MM.1S (cell line): ENCODE results near the gene ZBTB22.

Experiments used
- DNase-seq: peaks from one replicate; pipeline ENCODE4 v3.0.0-alpha.2; 2015
- H2AFZ ChIP-seq: fragments of 300-600 bp; sonication (generic); 2 replicates; pipeline ENCODE4 v1.6.0; 2016; ENCODE audit warnings: antibody characterized with exemption, low read length
- H3F3A ChIP-seq: fragments of 300-600 bp; sonication (generic); 2 replicates; pipeline ENCODE4 v1.6.1; 2016; ENCODE audit warnings: mild to moderate bottlenecking, antibody characterized with exemption, low read length, moderate library complexity, mixed read lengths; ENCODE audit not compliant: insufficient read depth
- H3K27ac ChIP-seq: fragments of 300-600 bp; sonication (generic); 2 replicates; pipeline ENCODE4 v1.5.1; 2016; ENCODE audit warnings: mild to moderate bottlenecking, low read length
- H3K27me3 ChIP-seq: fragments of 300-600 bp; sonication (generic); replicated peaks from 2 replicates; pipeline ENCODE4 v1.6.0; 2016; ENCODE audit warnings: low read length; ENCODE audit not compliant: insufficient read depth
- H3K36me3 ChIP-seq: fragments of 300-600 bp; sonication (generic); replicated peaks from 2 replicates; pipeline ENCODE4 v1.6.1; 2016; ENCODE audit warnings: mild to moderate bottlenecking, low read length, mixed read lengths; ENCODE audit not compliant: insufficient read depth
- H3K4me1 ChIP-seq: fragments of 300-600 bp; sonication (generic); 2 replicates; pipeline ENCODE4 v1.6.1; 2016; ENCODE audit warnings: low read length, mixed read lengths
- H3K4me2 ChIP-seq: fragments of 300-600 bp; sonication (generic); 2 replicates; pipeline ENCODE4 v1.6.0; 2016; ENCODE audit warnings: low read depth, low read length
- H3K4me3 ChIP-seq: fragments of 300-600 bp; sonication (generic); 2 replicates; pipeline ENCODE4 v1.5.1; 2016; ENCODE audit warnings: low read length, mixed read lengths
- H3K79me2 ChIP-seq: fragments of 300-600 bp; sonication (generic); 2 replicates; pipeline ENCODE4 v1.6.1; 2016; ENCODE audit warnings: mixed run types, low read length, mixed read lengths
- H3K9ac ChIP-seq: fragments of 300-600 bp; sonication (generic); 2 replicates; pipeline ENCODE4 v1.6.1; 2016; ENCODE audit warnings: low read length, mixed read lengths
- H3K9me2 ChIP-seq: fragments of 300-600 bp; sonication (generic); replicated peaks from 2 replicates; pipeline ENCODE4 v1.6.1; 2016; ENCODE audit warnings: mild to moderate bottlenecking, low read length, mixed read lengths; ENCODE audit not compliant: insufficient read depth
- H3K9me3 ChIP-seq: fragments of 300-600 bp; sonication (generic); replicated peaks from 2 replicates; pipeline ENCODE4 v1.6.1; 2016; ENCODE audit warnings: mild to moderate bottlenecking, low read length, mixed read lengths; ENCODE audit not compliant: insufficient read depth
- H4K20me1 ChIP-seq: fragments of 300-600 bp; sonication (generic); 2 replicates; pipeline ENCODE4 v1.6.1; 2016; ENCODE audit warnings: mild to moderate bottlenecking, low read length, moderate library complexity, mixed read lengths; ENCODE audit not compliant: insufficient read depth
- CTCF ChIP-seq: fragments of 300-600 bp; sonication (generic); IDR thresholded peaks from 2 replicates; pipeline ENCODE4 v1.5.1; 2016; ENCODE audit warnings: antibody characterized with exemption, low read length, mixed read lengths
- EZH2 ChIP-seq: fragments of 300-600 bp; sonication (generic); optimal IDR thresholded peaks from 2 replicates; pipeline ENCODE3; 2017; ENCODE audit warnings: low read depth, mild to moderate bottlenecking, antibody characterized with exemption, low read length, mixed read lengths
- EZH2phosphoT487 ChIP-seq: fragments of 300-600 bp; sonication (generic); IDR thresholded peaks from 2 replicates; pipeline ENCODE4 v1.6.1; 2018; ENCODE audit warnings: antibody characterized with exemption, low read length

The ZBTB22 gene

GRCh38 chr6:33296797-33297405 is 20.6 kb downstream of the ZBTB22 start:
- Histone ChIP-seq H3K27me3 (no peaks in the 10 kb centered on the region), H3K4me3 (no peak overlapping the region), H4K20me1 (no peaks in the 10 kb centered on the region), H3K9me2 (no peaks in the 10 kb centered on the region), H3K4me2 (peak overlapping the region; percentile 56; the same call in 1 of the 2 replicates), H3K79me2 (peaks cover 14% of the 10 kb centered on the region; the same call in 1 of the 2 replicates), H2AFZ (no peak overlapping the region), H3K9me3 (no peaks in the 10 kb centered on the region), H3K9ac (peak overlapping the region; percentile 43; the same call in 1 of the 2 replicates), H3F3A (peaks cover 25% of the 10 kb centered on the region), H3K36me3 (no peaks in the 10 kb centered on the region), H3K4me1 (peaks cover 7% of the 10 kb centered on the region), H3K27ac (no peak overlapping the region)
- no peak for TF ChIP-seq EZH2
- no peak for TF ChIP-seq CTCF
- TF ChIP-seq EZH2phosphoT487: no peak
- no peak for DNase-seq

DNA sequence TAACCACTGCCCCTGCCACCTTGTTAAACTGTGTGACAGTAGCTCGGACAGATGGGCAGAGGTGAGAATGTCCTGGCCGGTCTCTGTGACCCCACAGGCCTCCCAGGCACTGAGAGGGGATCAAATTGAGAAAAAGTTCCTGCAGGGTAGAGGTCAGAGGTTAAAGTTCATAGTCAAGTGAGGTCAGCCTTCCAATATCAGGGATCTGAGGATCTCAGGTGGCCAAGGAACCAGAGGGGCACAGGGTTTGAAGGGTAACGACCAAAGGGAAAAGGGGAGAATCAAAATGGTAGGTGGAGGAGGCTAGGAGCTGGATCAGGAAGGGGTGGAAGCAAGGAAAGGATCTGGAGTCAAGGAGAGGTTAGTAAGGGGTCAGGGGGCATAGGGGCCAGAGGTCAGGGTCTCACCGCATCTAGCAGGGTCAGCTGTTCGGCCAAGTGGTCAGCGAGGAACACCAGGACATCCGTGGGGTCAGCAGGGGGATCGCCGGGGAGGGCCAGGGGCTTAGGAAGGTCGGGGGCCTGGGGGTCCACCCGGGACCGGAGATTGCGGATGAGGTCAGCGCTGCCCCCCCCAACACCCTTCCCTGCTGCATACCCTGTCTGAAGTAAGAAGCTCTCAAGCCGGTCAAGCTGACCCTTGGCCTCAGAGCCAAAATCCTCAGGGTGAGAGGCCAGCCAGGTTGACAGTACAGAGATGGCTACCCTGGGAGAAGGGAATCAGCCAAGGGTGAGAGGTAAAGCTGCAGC is 21.7 kb downstream of the ZBTB22 start:
- peaks cover 9% of the 10 kb centered on the region for H3K4me1 ChIP-seq
- H2AFZ ChIP-seq: no peak overlapping the region
- H3K4me2 ChIP-seq: no peak overlapping the region
- H3K9ac ChIP-seq: no peak overlapping the region
- no peaks in the 10 kb centered on the region for H3K9me3 ChIP-seq
- DNase-seq: no peak
- H3K36me3 ChIP-seq: no peaks in the 10 kb centered on the region
- H3F3A ChIP-seq: peaks cover 23% of the 10 kb centered on the region
- H3K79me2 ChIP-seq: peaks cover 25% of the 10 kb centered on the region
- no peaks in the 10 kb centered on the region for H3K9me2 ChIP-seq
- no peaks in the 10 kb centered on the region for H3K27me3 ChIP-seq
- TF ChIP-seq EZH2: no peak
- no peak for TF ChIP-seq EZH2phosphoT487
- no peak for TF ChIP-seq CTCF
- H3K27ac ChIP-seq: no peak overlapping the region
- no peak overlapping the region for H3K4me3 ChIP-seq
- no peaks in the 10 kb centered on the region for H4K20me1 ChIP-seq

GRCh38 chr6:33294086-33294823 is 23.3 kb downstream of the ZBTB22 start:
- Histone ChIP-seq H3K4me3 (no peak overlapping the region), H3K9me3 (no peaks in the 10 kb centered on the region), H3K36me3 (no peaks in the 10 kb centered on the region), H3K4me1 (peaks cover 15% of the 10 kb centered on the region), H3K27ac (no peak overlapping the region), H3K9ac (no peak overlapping the region), H4K20me1 (no peaks in the 10 kb centered on the region), H3K27me3 (no peaks in the 10 kb centered on the region), H3F3A (peaks cover 12% of the 10 kb centered on the region), H3K9me2 (no peaks in the 10 kb centered on the region), H3K79me2 (peaks cover 40% of the 10 kb centered on the region), H3K4me2 (no peak overlapping the region), H2AFZ (no peak overlapping the region)
- TF ChIP-seq EZH2: no peak
- no peak for TF ChIP-seq CTCF
- no peak for TF ChIP-seq EZH2phosphoT487
- DNase-seq: no peak
